Caco-2 (cell line): ENCODE data around the gene CEP164. TPM values are rescaled to one million over a fixed set of nuclear protein-coding genes. Genes with fewer than 3 reads are reported as not detected.

Experiments used
- BruUV-seq: library from RNA; stranded (reverse); fragments of 400-500 nt; replicated peaks from 2 replicates; lab custom pipeline; 2021; lab: Mats Ljungman, UMichigan
- CTCF ChIA-PET: fragments of 300-600 bp; sonication (Branson Sonifier 250); formaldehyde crosslinking; loops from one replicate; lab custom pipeline; 2022; ENCODE audit warnings: antibody characterized with exemption; lab: Charles Lee
- POLR2A ChIA-PET: fragments of 300-600 bp; sonication (Branson Sonifier 250); formaldehyde crosslinking; loops from one replicate; lab custom pipeline; 2022; ENCODE audit warnings: antibody characterized with exemption; lab: Charles Lee
- DNase-seq, 2 experiments: peaks; one replicate each; pipeline versions ENCODE4 v3.0.0 to v3.0.0-alpha.2; 2020 to 2022
- H3K27me3 ChIP-seq: replicated peaks from 2 replicates; pipeline ENCODE4 v1.6.0; 2011; ENCODE audit warnings: low read length; ENCODE audit not compliant: control insufficient read depth, insufficient read depth
- H3K36me3 ChIP-seq: 2 replicates; pipeline ENCODE4 v1.5.1; 2011; ENCODE audit warnings: low read length; ENCODE audit not compliant: control insufficient read depth, insufficient read depth
- H3K4me1 ChIP-seq: fragments of 250-450 bp; sonication (Bioruptor Pico); 2 replicates; pipeline ENCODE4 v1.5.1; 2020; ENCODE audit warnings: mild to moderate bottlenecking
- H3K4me3 ChIP-seq: 2 replicates; pipeline ENCODE4 v1.5.1; 2011; ENCODE audit warnings: low read depth, mild to moderate bottlenecking, control low read depth, low read length
- H3K9me3 ChIP-seq: fragments of 250-450 bp; sonication (Bioruptor Pico); 2 replicates; pipeline ENCODE4 v1.5.1; 2020; ENCODE audit warnings: mild to moderate bottlenecking, moderate library complexity
- H3K27ac Mint-ChIP-seq: one replicate; pipeline ENCODE4 v1.8.0; 2022; ENCODE audit warnings: mixed read lengths; ENCODE audit not compliant: unreplicated experiment
- H3K27me3 Mint-ChIP-seq: one replicate; pipeline ENCODE4 v1.8.0; 2022; ENCODE audit warnings: mixed read lengths; ENCODE audit not compliant: insufficient read depth, unreplicated experiment
- H3K36me3 Mint-ChIP-seq: one replicate; pipeline ENCODE4 v1.8.0; 2022; ENCODE audit warnings: mild to moderate bottlenecking, mixed read lengths; ENCODE audit not compliant: insufficient read depth, unreplicated experiment
- H3K4me1 Mint-ChIP-seq: one replicate; pipeline ENCODE4 v1.8.0; 2022; ENCODE audit warnings: low read depth, mixed read lengths; ENCODE audit not compliant: unreplicated experiment
- H3K4me3 Mint-ChIP-seq: one replicate; pipeline ENCODE4 v1.8.0; 2022; ENCODE audit warnings: mild to moderate bottlenecking, moderate library complexity, mixed read lengths; ENCODE audit not compliant: unreplicated experiment
- H3K9me3 Mint-ChIP-seq: one replicate; pipeline ENCODE4 v1.8.0; 2022; ENCODE audit warnings: mixed read lengths; ENCODE audit not compliant: unreplicated experiment
- CTCF ChIP-seq, 2 experiments: fragments of 200-600 bp in 1 of 2; IDR thresholded peaks; 1 replicate in 1 of 2; 2 replicates in 1 of 2; pipeline versions ENCODE4 v1.5.1 to v1.8.0; 2011 to 2022; ENCODE audit warnings: antibody characterized with exemption in 1 of 2, control low read depth in 1 of 2, inconsistent platforms in 1 of 2, low read depth in 1 of 2, low read length in 1 of 2, mild to moderate bottlenecking in 1 of 2, moderate library complexity in 1 of 2; ENCODE audit not compliant: insufficient read depth in 1 of 2, severe bottlenecking in 1 of 2, unreplicated experiment in 1 of 2
- intact Hi-C: fragments of 100-400 bp; cut with micrococcal nuclease; formaldehyde crosslinking; loops from one replicate; pipeline ENCODE4 v1.10.0; 2022; ENCODE audit not compliant: unreplicated experiment
- total RNA-seq: library from RNA; stranded (reverse); gene quantifications from 2 replicates; pipeline ENCODE4 v1.2.3, GENCODE V29; 2022

The CEP164 gene
- total RNA-seq, 1 experiment from 2014 or later, result 48.9 TPM

- no TSS peak for BruUV-seq
- H3K36me3 Mint-ChIP-seq, result no peaks in the 10 kb centered on the region
- H3K9me3 ChIP-seq, result no peaks in the 10 kb centered on the region
- H3K27ac Mint-ChIP-seq, result no peak overlapping the region
- no peaks in the 10 kb centered on the region for H3K4me1 Mint-ChIP-seq
- H3K4me3 ChIP-seq, result no peak overlapping the region
- H3K27me3 ChIP-seq, result peaks cover 2% of the 10 kb centered on the region; the same call in 1 of the 2 replicates
- peaks cover 7% of the 10 kb centered on the region for H3K27me3 Mint-ChIP-seq
- no peak for TF ChIP-seq CTCF (IDR thresholded peaks at IDR 0.05; ENCODE audit: insufficient read depth in 1 of 2, low read depth in 1 of 2, low read length in 1 of 2, severe bottlenecking in 1 of 2, unreplicated experiment in 1 of 2)
- no peaks in the 10 kb centered on the region for H3K9me3 Mint-ChIP-seq
- intact Hi-C loops, result no loop called here
- ChIA-PET CTCF (no interaction called here), POLR2A (no interaction called here)
- DNase-seq, result no peak
- H3K4me1 ChIP-seq, result no peaks in the 10 kb centered on the region
- no peaks in the 10 kb centered on the region for H3K36me3 ChIP-seq
- no peak overlapping the region for H3K4me3 Mint-ChIP-seq
Measured at GRCh38 chr11:117434481-117434880, 106.8 kb downstream of the CEP164 start.

GRCh38 chr11:117435326-117435725 lies 107.7 kb downstream of the CEP164 start:
- POLR2A ChIA-PET, result no interaction called here
- intact Hi-C loops, result no loop called here
- H3K27me3 Mint-ChIP-seq, result peaks cover 14% of the 10 kb centered on the region
- H3K36me3 ChIP-seq, result no peaks in the 10 kb centered on the region
- H3K36me3 Mint-ChIP-seq, result no peaks in the 10 kb centered on the region
- CTCF ChIA-PET, result no interaction called here
- TF ChIP-seq CTCF (IDR thresholded peaks at IDR 0.05; ENCODE audit: insufficient read depth in 1 of 2, low read depth in 1 of 2, low read length in 1 of 2, severe bottlenecking in 1 of 2, unreplicated experiment in 1 of 2), result no peak
- H3K4me3 ChIP-seq, result no peak overlapping the region
- no TSS peak for BruUV-seq
- H3K9me3 ChIP-seq, result no peaks in the 10 kb centered on the region
- H3K4me1 Mint-ChIP-seq, result no peaks in the 10 kb centered on the region
- no peak for DNase-seq
- H3K27ac Mint-ChIP-seq, result no peak overlapping the region
- H3K27me3 ChIP-seq, result peaks cover 2% of the 10 kb centered on the region; the same call in 1 of the 2 replicates
- H3K4me1 ChIP-seq, result no peaks in the 10 kb centered on the region
- H3K9me3 Mint-ChIP-seq, result no peaks in the 10 kb centered on the region
- H3K4me3 Mint-ChIP-seq, result no peak overlapping the region

- H3K4me1 Mint-ChIP-seq, result no peaks in the 10 kb centered on the region
Measured at GRCh38 chr11:117437041-117437790, 109.6 kb downstream of the CEP164 start.

More at GRCh38 chr11:117437041-117437790, 109.6 kb downstream of the CEP164 start:
- Histone ChIP-seq H3K9me3 (no peaks in the 10 kb centered on the region), H3K4me1 (no peaks in the 10 kb centered on the region), H3K4me3 (no peak overlapping the region), H3K36me3 (no peaks in the 10 kb centered on the region), H3K27me3 (peaks cover 2% of the 10 kb centered on the region; the same call in 1 of the 2 replicates)
- TF ChIP-seq CTCF (IDR thresholded peaks at IDR 0.05; ENCODE audit: insufficient read depth in 1 of 2, low read depth in 1 of 2, low read length in 1 of 2, severe bottlenecking in 1 of 2, unreplicated experiment in 1 of 2), result no peak
- H3K36me3 Mint-ChIP-seq, result no peaks in the 10 kb centered on the region
- intact Hi-C loops, result no loop called here
- ChIA-PET POLR2A (no interaction called here), CTCF (interaction anchor here (2.1 kb wide), 1 partner anchor 11 kb away, joined by 6 read pairs; no protein-coding TSS in a partner anchor)
- H3K27me3 Mint-ChIP-seq, result peaks cover 26% of the 10 kb centered on the region
- H3K27ac Mint-ChIP-seq, result no peak overlapping the region
- BruUV-seq, result no TSS peak
- DNase-seq, result no peak
- no peaks in the 10 kb centered on the region for H3K9me3 Mint-ChIP-seq
- H3K4me3 Mint-ChIP-seq, result no peak overlapping the region
